ENCODE measurements around the gene PPP1R8. TPM values are rescaled to one million over a fixed set of nuclear protein-coding genes. Genes with fewer than 3 reads are reported as not detected.
"Not testable (repeated sequence)": the region's sequence is repeated elsewhere in the genome, so short reads cannot be mapped to it uniquely, and the experiment has no call there.

PPP1R8 gene
- polyA plus RNA-seq, 3 donors = 46.3 to 61.5 (median 55.1) TPM

- DNase-seq = no peak
Observed at GRCh38 chr1:27824411-27824810, 6.2 kb upstream of the PPP1R8 start.

- DNase-seq = not testable (repeated sequence)
Observed at GRCh38 chr1:27829339-27829960, 1.1 kb upstream of the PPP1R8 start.

- no peak for DNase-seq
Observed at GRCh38 chr1:27831568-27832410, 1.2 kb downstream of the PPP1R8 start.

GRCh38 chr1:27832762-27833161 lies 2.2 kb downstream of the PPP1R8 start:
- no peak for DNase-seq

- DNase-seq = no peak
Observed at GRCh38 chr1:27833470-27833869, 2.9 kb downstream of the PPP1R8 start.

GRCh38 chr1:27835046-27835445 lies 4.5 kb downstream of the PPP1R8 start:
- DNase-seq = no peak

- DNase-seq = no peak
Observed at GRCh38 chr1:27835501-27835900, 4.9 kb downstream of the PPP1R8 start.

GRCh38 chr1:27849951-27850350 lies 19.4 kb downstream of the PPP1R8 start:
- DNase-seq = no peak

- no peak for DNase-seq
Observed at GRCh38 chr1:27855085-27855484, 24.5 kb downstream of the PPP1R8 start.

- no peak for DNase-seq
Observed at GRCh38 chr1:27856561-27857343, 26.2 kb downstream of the PPP1R8 start.

GRCh38 chr1:27857552-27857951 lies 27.0 kb downstream of the PPP1R8 start:
- not testable (repeated sequence) for DNase-seq

- DNase-seq = peak; percentile 79
Observed at GRCh38 chr1:27858072-27858948, 27.7 kb downstream of the PPP1R8 start.

GRCh38 chr1:27858949-27859576 lies 28.5 kb downstream of the PPP1R8 start:
- DNase-seq = no peak

- no peak for DNase-seq
Observed at GRCh38 chr1:27861436-27861835, 30.9 kb downstream of the PPP1R8 start.

- no peak for DNase-seq
Observed at GRCh38 chr1:27862004-27862403, 31.4 kb downstream of the PPP1R8 start.

- DNase-seq = peak; percentile 84
Observed at GRCh38 chr1:27862671-27863537, 32.3 kb downstream of the PPP1R8 start.

GRCh38 chr1:27863538-27863915 lies 32.9 kb downstream of the PPP1R8 start:
- DNase-seq = no peak

GRCh38 chr1:27864264-27864895 lies 33.8 kb downstream of the PPP1R8 start:
- DNase-seq = no peak

- no peak for DNase-seq
Observed at GRCh38 chr1:27865821-27866220, 35.2 kb downstream of the PPP1R8 start.

GRCh38 chr1:27868556-27868931 lies 38.0 kb downstream of the PPP1R8 start:
- no peak for DNase-seq
